Measurements from ENCODE around the gene TOGARAM1. TPM values are rescaled to one million over a fixed set of nuclear protein-coding genes. Genes with fewer than 3 reads are reported as not detected.

The TOGARAM1 gene
- total and polyA plus RNA-seq, 12 donors, result 3.7 to 25.2 (median 21.8) TPM

DNA sequence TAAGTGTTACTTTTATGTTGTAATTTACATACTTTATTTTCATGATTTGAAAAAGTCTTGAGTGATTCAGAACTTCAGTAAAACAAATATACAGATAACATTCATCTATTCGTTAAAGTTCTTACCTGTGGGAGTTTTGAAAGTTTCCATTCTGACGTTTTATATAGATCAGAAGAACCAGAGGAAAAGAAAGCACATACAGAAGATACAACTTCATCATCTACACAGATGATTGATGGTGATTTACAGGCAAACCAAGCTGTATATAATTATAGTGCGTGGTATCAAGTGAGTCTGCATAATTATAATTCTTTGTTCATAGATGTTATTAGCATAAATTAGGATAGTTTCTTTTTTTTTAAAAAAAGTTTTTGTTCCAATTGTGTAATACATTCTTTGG lies 152.3 kb downstream of the TOGARAM1 start:
- DNase-seq, result no peak
- H3K36me3 ChIP-seq, result peaks cover 0 to 100% (median 82%) of the 10 kb centered on the region in 9 donors
- no peak overlapping the region for H3K27ac ChIP-seq
- H3K4me3 ChIP-seq, result no peak overlapping the region
- no peak for TF ChIP-seq CTCF (IDR thresholded peaks at IDR 0.05)
- no peaks in the 10 kb centered on the region for H3K9me3 ChIP-seq
- ATAC-seq, result no peak
- H3K27me3 ChIP-seq, result no peaks in the 10 kb centered on the region
- intact Hi-C loops (cut with DNase I), result no loop called here
- 82 to 87% methylated on average over 3 of the region's 3 CpGs for WGBS, 2 donors
- no peaks in the 10 kb centered on the region for H3K4me1 ChIP-seq

- H3K4me1 ChIP-seq, result no peaks in the 10 kb centered on the region
- no peak for TF ChIP-seq CTCF (IDR thresholded peaks at IDR 0.05)
- H3K9me3 ChIP-seq, result no peaks in the 10 kb centered on the region
- ATAC-seq (no peak), DNase-seq (no peak)
- H3K4me3 ChIP-seq, result no peak overlapping the region
- 91 to 92% methylated on average over 6 of the region's 6 CpGs for WGBS, 2 donors
- intact Hi-C loops (cut with DNase I), result no loop called here
- H3K27ac ChIP-seq, result no peak overlapping the region
- H3K27me3 ChIP-seq, result no peaks in the 10 kb centered on the region
- H3K36me3 ChIP-seq, result peaks cover 0 to 100% (median 71%) of the 10 kb centered on the region in 9 donors
Measured at GRCh38 chr14:45118594-45118993, 156.6 kb downstream of the TOGARAM1 start.

GRCh38 chr14:45120096-45120495 lies 158.1 kb downstream of the TOGARAM1 start:
- WGBS, 2 donors, result 82 to 87% methylated on average over 1 of the region's 1 CpG
- H3K27me3 ChIP-seq, result no peaks in the 10 kb centered on the region
- no peaks in the 10 kb centered on the region for H3K9me3 ChIP-seq
- H3K36me3 ChIP-seq, result peaks cover 0 to 100% (median 64%) of the 10 kb centered on the region in 9 donors
- peaks cover 0 to 3% (median 0%) of the 10 kb centered on the region in 9 donors for H3K4me1 ChIP-seq
- no peak overlapping the region for H3K27ac ChIP-seq
- no peak overlapping the region for H3K4me3 ChIP-seq
- no peak for ATAC-seq
- intact Hi-C loops (cut with DNase I), result no loop called here
- TF ChIP-seq CTCF (IDR thresholded peaks at IDR 0.05), result no peak
- no peak for DNase-seq

DNA sequence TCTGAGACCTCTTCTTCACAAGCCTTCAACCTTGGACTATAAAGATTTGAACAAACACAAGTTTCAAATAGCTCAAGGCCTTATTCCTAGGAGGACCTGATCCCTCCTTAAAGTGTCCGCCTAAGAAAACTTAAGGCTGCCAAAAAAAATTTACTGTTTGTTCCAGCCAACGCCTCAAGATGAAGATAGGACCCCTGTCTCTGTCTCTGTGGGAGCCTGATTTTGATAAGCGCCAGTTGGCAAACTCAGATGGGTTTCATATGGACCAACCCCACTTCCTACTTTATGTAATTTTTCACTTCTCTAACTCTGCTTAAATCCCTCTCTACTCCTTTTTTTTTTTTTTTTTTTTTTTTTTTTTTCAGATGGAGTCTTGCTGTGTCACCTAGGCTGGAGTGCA lies 161.3 kb downstream of the TOGARAM1 start:
- Histone ChIP-seq H3K36me3 (peaks cover 0 to 100% (median 53%) of the 10 kb centered on the region in 9 donors), H3K9me3 (no peaks in the 10 kb centered on the region), H3K27ac (no peak overlapping the region), H3K4me1 (peaks cover 0 to 5% (median 0%) of the 10 kb centered on the region in 9 donors), H3K4me3 (no peak overlapping the region), H3K27me3 (no peaks in the 10 kb centered on the region)
- DNase-seq (no peak), ATAC-seq (no peak)
- 92% methylated on average over 3 of the region's 3 CpGs for WGBS, 2 donors
- no peak for TF ChIP-seq CTCF (IDR thresholded peaks at IDR 0.05)
- intact Hi-C loops (cut with DNase I), result no loop called here

Other genes with a start within 250 kb of the TOGARAM1 start
- gene KLHL28, start 243 bp upstream of the TOGARAM1 start, total RNA-seq, result 10 to 100 TPM in 8 of 10 donors, 1 to 10 TPM in 2; 9.0 to 15.4 (median 13.0) TPM
- 1 to 10 TPM; 1.7 to 2.6 TPM for gene KLHL28, start 243 bp upstream of the TOGARAM1 start, polyA plus RNA-seq
- 10 to 100 TPM in 9 of 10 donors, 1 to 10 TPM in 1; 9.5 to 18.8 (median 13.4) TPM for gene PRPF39, start 121.9 kb downstream of the TOGARAM1 start, total RNA-seq
- 10 to 100 TPM in 1 of 2 donors, 1 to 10 TPM in 1; 8.2 to 39.5 TPM for gene PRPF39, start 121.9 kb downstream of the TOGARAM1 start, polyA plus RNA-seq
- gene FKBP3, start 172.3 kb downstream of the TOGARAM1 start, total RNA-seq, result 100 to 1,000 TPM in 7 of 10 donors, 10 to 100 TPM in 3; 83.9 to 128 (median 105) TPM
- gene FKBP3, start 172.3 kb downstream of the TOGARAM1 start, polyA plus RNA-seq, result 100 to 1,000 TPM in 1 of 2 donors, 10 to 100 TPM in 1; 84.4 to 184 TPM
- 1 to 10 TPM; 2.5 to 4.7 (median 3.7) TPM for gene FANCM, start 173.7 kb downstream of the TOGARAM1 start, total RNA-seq
- gene FANCM, start 173.7 kb downstream of the TOGARAM1 start, polyA plus RNA-seq, result 1 to 10 TPM in 1 of 2 donors, under 1 TPM in 1; 0.96 to 6.2 TPM